BLaER1 treated with 17β-estradiol and CSF1 and Interleukin-3, amounts not matched to agents 10 nM and 100 nM (cell line): Measurements from ENCODE around the gene CETN2.
A peak's percentile ranks its signal among the peaks of the same experiment; 100 is the strongest.

ENCODE experiments used
- H3K27ac ChIP-seq, 11 experiments: shearing (Covaris generic); formaldehyde crosslinking; 2 replicates each; pipeline ENCODE4 v1.8.1; 2022
- H3K27me3 ChIP-seq, 11 experiments: shearing (Covaris generic); formaldehyde crosslinking; 2 replicates each; pipeline ENCODE4 v1.8.1; 2022
- H3K36me3 ChIP-seq, 11 experiments: shearing (Covaris generic); formaldehyde crosslinking; 2 replicates each; pipeline ENCODE4 v1.8.1; 2022
- H3K4me1 ChIP-seq, 10 experiments: shearing (Covaris generic); formaldehyde crosslinking; 2 replicates each; pipeline ENCODE4 v1.8.1; 2022
- H3K4me2 ChIP-seq, 11 experiments: shearing (Covaris generic); formaldehyde crosslinking; 2 replicates each; pipeline ENCODE4 v1.8.1; 2022
- H3K4me3 ChIP-seq, 10 experiments: shearing (Covaris generic); formaldehyde crosslinking; 2 replicates each; pipeline ENCODE4 v1.8.1; 2022
- H3K9ac ChIP-seq, 11 experiments: shearing (Covaris generic); formaldehyde crosslinking; 2 replicates each; pipeline ENCODE4 v1.8.1; 2022
- H3K9me3 ChIP-seq, 11 experiments: shearing (Covaris generic); formaldehyde crosslinking; replicated peaks in 1 of 11; 2 replicates each; pipeline ENCODE4 v1.8.1; 2022
- H4K20me1 ChIP-seq, 11 experiments: shearing (Covaris generic); formaldehyde crosslinking; 2 replicates each; pipeline ENCODE4 v1.8.1; 2022
- Cebpa-rat ChIP-seq, 11 experiments: shearing (Covaris generic); IDR thresholded peaks; 2 replicates each; pipeline ENCODE4 v1.8.1; 2022

Gene CETN2

GRCh38 chrX:152866386-152866785 is 35.8 kb upstream of the CETN2 start:
- no peak overlapping the region for H3K9ac ChIP-seq
- no peaks in the 10 kb centered on the region for H3K9me3 ChIP-seq
- no peak overlapping the region for H3K4me3 ChIP-seq
- peaks cover 0 to 4% (median 0%) of the 10 kb centered on the region in 10 experiments; a peak in 2 of 20 replicates for H3K4me1 ChIP-seq
- TF ChIP-seq Cebpa-rat (IDR thresholded peaks at IDR 0.05), result no peak
- no peak overlapping the region for H3K4me2 ChIP-seq
- H3K27ac ChIP-seq, result no peak overlapping the region
- peaks cover 85 to 100% (median 99%) of the 10 kb centered on the region in 11 experiments for H3K27me3 ChIP-seq
- H4K20me1 ChIP-seq, result peaks cover 0 to 37% (median 15%) of the 10 kb centered on the region in 11 experiments; a peak in 10 of 22 replicates
- H3K36me3 ChIP-seq, result peaks cover 36 to 92% (median 56%) of the 10 kb centered on the region in 11 experiments; a peak in 21 of 22 replicates

- Histone ChIP-seq H3K4me2 (no peak overlapping the region), H3K4me3 (no peak overlapping the region), H3K9me3 (peaks cover 0 to 2% (median 0%) of the 10 kb centered on the region in 11 experiments; a peak in 1 of 22 replicates), H4K20me1 (peaks cover 0 to 37% (median 7%) of the 10 kb centered on the region in 11 experiments; a peak in 9 of 22 replicates), H3K27me3 (peaks cover 86 to 100% (median 99%) of the 10 kb centered on the region in 11 experiments), H3K36me3 (peaks cover 38 to 92% (median 58%) of the 10 kb centered on the region in 11 experiments; a peak in 21 of 22 replicates), H3K27ac (no peak overlapping the region), H3K4me1 (peaks cover 0 to 4% (median 0%) of the 10 kb centered on the region in 10 experiments; a peak in 1 of 20 replicates), H3K9ac (no peak overlapping the region)
- TF ChIP-seq Cebpa-rat (IDR thresholded peaks at IDR 0.05), result no peak
Measured at GRCh38 chrX:152865232-152865920, 34.8 kb upstream of the CETN2 start.

GRCh38 chrX:152861826-152862225 is 31.3 kb upstream of the CETN2 start:
- TF ChIP-seq Cebpa-rat (IDR thresholded peaks at IDR 0.05), result no peak
- peaks cover 0 to 8% (median 0%) of the 10 kb centered on the region in 11 experiments; a peak in 2 of 22 replicates for H3K9me3 ChIP-seq
- peaks cover 93 to 100% (median 99%) of the 10 kb centered on the region in 11 experiments for H3K27me3 ChIP-seq
- no peak overlapping the region for H3K27ac ChIP-seq
- H3K4me3 ChIP-seq, result no peak overlapping the region
- H3K4me2 ChIP-seq, result no peak overlapping the region
- peaks cover 0 to 18% (median 2%) of the 10 kb centered on the region in 11 experiments; a peak in 8 of 22 replicates for H4K20me1 ChIP-seq
- H3K36me3 ChIP-seq, result peaks cover 44 to 91% (median 65%) of the 10 kb centered on the region in 11 experiments; a peak in 21 of 22 replicates
- peaks cover 0 to 4% (median 0%) of the 10 kb centered on the region in 10 experiments; a peak in 1 of 20 replicates for H3K4me1 ChIP-seq
- no peak overlapping the region for H3K9ac ChIP-seq

GRCh38 chrX:152861116-152861515 is 30.6 kb upstream of the CETN2 start:
- TF ChIP-seq Cebpa-rat (IDR thresholded peaks at IDR 0.05), result peak in 4 of 11 experiments; percentile 14 to 34 (median 24); a peak in 1 of 22 replicates
- Histone ChIP-seq H3K36me3 (peaks cover 38 to 88% (median 63%) of the 10 kb centered on the region in 11 experiments; a peak in 21 of 22 replicates), H3K4me2 (no peak overlapping the region)

GRCh38 chrX:152853986-152854385 is 23.4 kb upstream of the CETN2 start:
- H3K27me3 ChIP-seq, result peaks cover 92 to 100% (median 100%) of the 10 kb centered on the region in 11 experiments
- H3K9me3 ChIP-seq, result peaks cover 0 to 24% (median 7%) of the 10 kb centered on the region in 11 experiments; a peak in 7 of 22 replicates
- H3K9ac ChIP-seq, result no peak overlapping the region
- no peak overlapping the region for H3K4me2 ChIP-seq
- no peak overlapping the region for H3K4me3 ChIP-seq
- TF ChIP-seq Cebpa-rat (IDR thresholded peaks at IDR 0.05), result no peak
- H3K36me3 ChIP-seq, result peaks cover 14 to 64% (median 40%) of the 10 kb centered on the region in 11 experiments; a peak in 21 of 22 replicates
- H3K4me1 ChIP-seq, result peaks cover 0 to 11% (median 5%) of the 10 kb centered on the region in 10 experiments; a peak in 4 of 20 replicates
- no peak overlapping the region for H3K27ac ChIP-seq
- H4K20me1 ChIP-seq, result peaks cover 0 to 24% (median 4%) of the 10 kb centered on the region in 11 experiments; a peak in 5 of 22 replicates

More at GRCh38 chrX:152861116-152861515, 30.6 kb upstream of the CETN2 start:
- peaks cover 0 to 12% (median 0%) of the 10 kb centered on the region in 11 experiments; a peak in 7 of 22 replicates for H4K20me1 ChIP-seq
- H3K4me1 ChIP-seq, result peaks cover 0 to 4% (median 0%) of the 10 kb centered on the region in 10 experiments; a peak in 1 of 20 replicates
- no peak overlapping the region for H3K9ac ChIP-seq
- no peak overlapping the region for H3K4me3 ChIP-seq
- H3K27ac ChIP-seq, result no peak overlapping the region
- peaks cover 0 to 8% (median 0%) of the 10 kb centered on the region in 11 experiments; a peak in 2 of 22 replicates for H3K9me3 ChIP-seq
- H3K27me3 ChIP-seq, result peaks cover 93 to 100% (median 99%) of the 10 kb centered on the region in 11 experiments

GRCh38 chrX:152850465-152850864 is 19.9 kb upstream of the CETN2 start:
- Histone ChIP-seq H3K36me3 (peaks cover 14 to 70% (median 34%) of the 10 kb centered on the region in 11 experiments), H3K4me3 (no peak overlapping the region)

GRCh38 chrX:152847281-152847680 is 16.7 kb upstream of the CETN2 start:
- H3K36me3 ChIP-seq, result peaks cover 14 to 57% (median 30%) of the 10 kb centered on the region in 11 experiments
- H3K4me3 ChIP-seq, result no peak overlapping the region
- H4K20me1 ChIP-seq, result peaks cover 0 to 68% (median 15%) of the 10 kb centered on the region in 11 experiments; a peak in 14 of 22 replicates
- no peak overlapping the region for H3K9ac ChIP-seq
- H3K27me3 ChIP-seq, result peaks cover 93 to 100% (median 98%) of the 10 kb centered on the region in 11 experiments
- H3K27ac ChIP-seq, result no peak overlapping the region
- TF ChIP-seq Cebpa-rat (IDR thresholded peaks at IDR 0.05), result no peak
- H3K4me2 ChIP-seq, result no peak overlapping the region
- peaks cover 0 to 11% (median 5%) of the 10 kb centered on the region in 10 experiments; a peak in 6 of 20 replicates for H3K4me1 ChIP-seq
- H3K9me3 ChIP-seq, result peaks cover 0 to 35% (median 10%) of the 10 kb centered on the region in 11 experiments; a peak in 7 of 22 replicates

More at GRCh38 chrX:152850465-152850864, 19.9 kb upstream of the CETN2 start:
- TF ChIP-seq Cebpa-rat (IDR thresholded peaks at IDR 0.05), result no peak
- Histone ChIP-seq H3K27me3 (peaks cover 90 to 100% (median 99%) of the 10 kb centered on the region in 11 experiments), H3K9me3 (peaks cover 0 to 26% (median 10%) of the 10 kb centered on the region in 11 experiments; a peak in 7 of 22 replicates), H3K27ac (no peak overlapping the region), H3K9ac (no peak overlapping the region), H3K4me2 (peak overlapping the region in 3 of 11 experiments; percentile 12 to 40 (median 28); a peak in 3 of 22 replicates), H4K20me1 (peaks cover 0 to 38% (median 4%) of the 10 kb centered on the region in 11 experiments; a peak in 9 of 22 replicates), H3K4me1 (peaks cover 0 to 11% (median 5%) of the 10 kb centered on the region in 10 experiments; a peak in 6 of 20 replicates)

GRCh38 chrX:152845618-152846240 is 15.2 kb upstream of the CETN2 start:
- peaks cover 0 to 30% (median under 1%) of the 10 kb centered on the region in 11 experiments; a peak in 8 of 22 replicates for H3K9me3 ChIP-seq
- H3K9ac ChIP-seq, result no peak overlapping the region
- TF ChIP-seq Cebpa-rat (IDR thresholded peaks at IDR 0.05), result no peak
- peaks cover 0 to 73% (median 15%) of the 10 kb centered on the region in 11 experiments; a peak in 14 of 22 replicates for H4K20me1 ChIP-seq
- H3K27me3 ChIP-seq, result peaks cover 84 to 100% (median 98%) of the 10 kb centered on the region in 11 experiments
- peaks cover 0 to 11% (median 5%) of the 10 kb centered on the region in 10 experiments; a peak in 6 of 20 replicates for H3K4me1 ChIP-seq
- H3K27ac ChIP-seq, result no peak overlapping the region
- H3K4me2 ChIP-seq, result no peak overlapping the region
- peaks cover 0 to 53% (median 24%) of the 10 kb centered on the region in 11 experiments; a peak in 21 of 22 replicates for H3K36me3 ChIP-seq
- H3K4me3 ChIP-seq, result no peak overlapping the region
